NCI-H1417 treated with DMSO at 0.1 percent for 48 hours (cell line): ENCODE results near the gene ZSCAN18.

Experiments
- DNase-seq: peaks from one replicate; lab custom pipeline; 2025; lab: John Stamatoyannopoulos, UW

The ZSCAN18 gene

DNA sequence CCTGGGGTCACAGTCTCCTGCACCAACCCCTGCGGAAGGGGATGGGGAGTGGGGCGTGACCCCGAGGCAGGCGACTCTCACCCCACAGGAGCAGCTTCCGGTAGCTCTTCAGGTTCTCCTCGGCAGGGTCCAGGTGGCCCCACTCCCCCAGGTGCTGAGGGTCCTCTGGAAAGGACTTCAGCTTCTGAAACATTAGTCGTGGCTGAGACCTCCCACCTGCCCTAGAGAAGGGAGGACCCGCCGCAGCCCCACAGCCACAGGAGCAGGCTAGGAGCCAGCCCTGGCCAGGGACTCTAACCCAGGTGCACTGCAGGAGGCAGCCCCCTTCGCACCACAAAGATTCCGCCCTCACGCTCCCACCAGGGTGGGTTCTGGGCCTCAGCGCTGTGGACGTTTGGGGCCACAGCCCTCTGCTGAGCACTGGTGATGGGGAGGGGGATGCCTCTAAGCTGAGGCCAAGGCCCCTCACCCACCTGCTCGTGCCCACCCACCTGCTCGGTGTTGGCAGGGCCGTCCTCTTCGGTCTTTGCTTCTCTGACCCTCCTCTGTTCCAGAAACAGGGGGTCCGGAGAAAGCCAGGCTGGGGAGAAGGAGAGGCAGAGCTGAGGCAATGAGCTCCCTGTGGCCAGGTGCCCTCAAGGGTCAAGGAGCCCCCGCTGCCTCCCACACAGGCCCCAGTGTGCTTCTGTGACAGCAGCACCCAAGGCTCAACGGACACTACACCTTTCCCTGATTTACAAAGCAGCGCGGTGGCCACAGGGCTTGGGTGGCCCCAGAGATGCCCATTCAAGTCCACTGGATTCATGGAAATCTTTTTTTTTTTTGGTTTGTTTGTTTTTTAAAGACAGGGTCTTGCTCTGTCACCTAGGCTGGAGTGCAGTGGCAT lies 11.0 kb downstream of the ZSCAN18 start:
- DNase-seq = no peak

DNA sequence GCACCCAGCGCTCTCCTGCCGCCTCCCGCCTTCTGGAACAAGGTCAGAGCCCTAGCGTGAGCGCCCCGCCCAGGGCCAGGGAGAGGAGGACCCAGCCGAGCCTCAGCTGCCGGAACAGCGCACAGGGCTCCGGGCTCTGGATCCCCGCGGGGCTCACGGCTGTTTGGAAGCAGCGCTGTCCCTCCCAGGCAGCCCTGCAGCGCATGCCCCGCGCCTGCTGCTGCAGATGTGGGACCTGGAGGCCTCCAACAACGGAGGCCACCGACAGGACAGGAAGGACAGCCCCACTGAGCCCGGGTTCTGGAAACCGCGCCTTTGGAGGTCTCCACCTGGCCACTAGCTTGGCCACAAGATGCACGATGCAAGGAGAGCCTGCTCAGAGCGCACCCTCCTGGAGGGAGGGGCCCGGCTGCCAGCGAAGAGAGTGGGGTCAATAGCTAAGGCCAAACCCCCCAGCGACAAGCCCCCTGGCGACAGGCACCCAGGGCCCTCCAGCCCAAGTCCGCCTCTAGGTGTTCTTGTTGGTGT lies 12.6 kb downstream of the ZSCAN18 start:
- DNase-seq = no peak

DNA sequence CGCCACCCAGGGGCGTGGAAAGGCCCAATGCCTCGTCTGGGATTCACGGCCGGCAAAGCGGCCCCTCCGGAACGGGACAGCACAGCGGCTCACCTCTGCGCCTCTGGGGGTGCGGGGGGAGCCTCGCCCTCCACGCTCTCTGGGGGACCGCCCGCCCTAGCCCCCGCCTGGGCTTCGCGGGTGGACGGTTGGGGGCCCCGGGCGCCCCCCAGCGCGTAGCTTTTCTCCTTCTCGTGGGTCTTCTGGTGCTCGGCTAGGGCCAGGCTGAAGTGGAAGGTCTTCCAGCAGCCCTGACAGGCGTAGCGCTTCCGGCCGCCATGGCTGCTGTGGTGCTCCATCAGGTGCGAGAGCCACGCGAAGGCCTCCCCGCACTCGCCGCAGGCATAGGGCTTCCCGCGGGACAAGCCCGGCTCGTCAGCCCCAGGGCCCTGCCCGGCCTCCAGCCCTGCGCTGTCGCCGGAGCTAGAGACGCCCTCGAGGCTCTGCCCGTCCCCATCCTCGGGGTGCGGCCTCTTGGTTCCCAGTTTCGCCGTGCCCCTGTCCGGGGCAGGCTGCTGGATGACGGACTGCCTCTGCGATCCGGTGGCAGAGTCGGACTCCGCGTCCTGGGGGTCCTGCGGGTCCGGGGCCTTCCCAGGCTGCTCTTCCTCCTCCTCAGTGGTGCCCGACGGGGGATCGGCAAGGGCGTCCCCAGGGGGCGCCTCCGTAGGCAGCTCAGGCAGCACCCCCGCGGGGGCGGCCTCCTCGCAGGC lies 13.3 kb downstream of the ZSCAN18 start:
- no peak for DNase-seq

DNA sequence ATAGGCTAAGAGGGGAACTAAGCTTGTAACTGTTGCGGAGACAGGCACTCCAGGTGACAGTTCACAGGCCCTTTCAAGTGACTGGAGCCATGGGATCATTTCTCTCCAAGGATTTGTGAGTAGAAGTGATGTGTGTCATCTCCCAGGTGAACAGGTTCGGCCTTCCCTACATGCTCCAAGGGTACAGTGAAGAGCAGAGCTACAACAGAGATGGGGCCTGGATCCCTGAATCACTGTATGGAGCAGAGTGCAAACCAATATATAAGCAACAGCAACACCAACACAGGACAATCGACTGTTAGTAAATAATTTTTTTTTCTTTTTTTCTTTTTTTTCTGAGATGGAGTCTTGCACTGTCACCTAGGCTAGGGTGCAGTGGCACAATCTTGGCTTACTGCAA lies 15.0 kb downstream of the ZSCAN18 start:
- DNase-seq = no peak

DNA sequence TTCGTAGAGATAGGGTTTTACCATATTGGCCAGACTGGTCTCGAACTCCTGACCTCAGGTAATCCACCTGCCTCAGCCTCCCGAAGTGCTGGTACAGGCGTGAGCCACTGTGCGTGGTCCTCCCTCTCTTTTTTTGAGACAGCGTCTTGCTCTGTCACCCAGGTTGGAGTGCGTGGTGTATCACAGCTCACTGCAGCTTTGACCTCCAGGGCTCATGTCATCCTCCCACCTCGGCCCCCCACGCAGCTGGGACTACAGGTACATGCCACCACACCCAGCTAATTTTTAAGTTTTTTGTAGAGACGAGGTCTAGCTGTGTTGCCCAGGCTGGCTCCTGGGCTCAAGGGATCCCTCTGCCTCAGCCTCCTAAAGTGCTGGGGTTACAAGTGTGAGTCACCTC lies 18.2 kb downstream of the ZSCAN18 start:
- DNase-seq = no peak

DNA sequence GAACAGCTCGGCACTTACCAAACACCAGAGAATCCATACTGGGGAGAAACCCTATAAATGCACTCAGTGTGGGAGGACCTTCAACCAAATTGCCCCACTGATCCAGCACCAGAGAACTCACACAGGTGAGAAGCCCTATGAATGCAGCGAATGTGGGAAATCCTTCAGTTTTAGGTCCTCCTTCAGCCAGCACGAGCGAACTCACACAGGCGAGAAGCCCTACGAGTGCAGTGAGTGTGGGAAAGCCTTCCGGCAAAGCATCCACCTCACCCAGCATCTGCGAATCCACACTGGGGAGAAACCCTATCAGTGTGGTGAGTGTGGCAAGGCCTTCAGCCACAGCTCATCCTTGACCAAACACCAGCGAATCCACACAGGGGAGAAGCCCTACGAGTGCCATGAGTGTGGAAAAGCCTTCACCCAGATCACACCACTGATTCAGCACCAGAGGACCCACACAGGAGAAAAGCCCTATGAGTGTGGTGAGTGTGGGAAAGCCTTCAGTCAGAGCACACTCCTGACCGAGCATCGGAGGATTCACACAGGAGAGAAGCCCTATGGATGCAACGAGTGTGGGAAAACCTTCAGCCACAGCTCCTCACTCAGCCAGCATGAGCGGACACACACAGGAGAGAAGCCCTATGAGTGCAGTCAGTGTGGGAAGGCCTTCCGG lies 30.7 kb downstream of the ZSCAN18 start:
- no peak for DNase-seq

DNA sequence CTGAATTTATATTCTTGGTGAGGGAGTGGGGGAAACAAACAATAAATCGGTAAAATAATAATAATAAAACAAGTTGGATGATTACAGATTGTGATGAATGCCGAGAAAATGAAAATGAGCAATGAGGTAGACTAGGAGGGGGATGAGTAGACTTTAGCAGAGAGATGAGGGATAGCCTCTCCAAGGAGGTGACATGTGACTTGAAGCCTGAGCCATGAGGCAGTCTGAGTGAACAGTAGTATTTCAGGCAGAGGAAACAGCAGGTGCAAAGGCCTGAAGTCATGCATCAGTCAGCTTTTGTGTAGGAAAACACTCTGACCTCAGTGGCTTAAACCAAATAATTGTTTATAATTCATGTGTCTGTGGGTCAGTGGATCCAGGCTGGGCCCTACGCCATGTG lies 34.3 kb downstream of the ZSCAN18 start:
- DNase-seq = no peak

DNA sequence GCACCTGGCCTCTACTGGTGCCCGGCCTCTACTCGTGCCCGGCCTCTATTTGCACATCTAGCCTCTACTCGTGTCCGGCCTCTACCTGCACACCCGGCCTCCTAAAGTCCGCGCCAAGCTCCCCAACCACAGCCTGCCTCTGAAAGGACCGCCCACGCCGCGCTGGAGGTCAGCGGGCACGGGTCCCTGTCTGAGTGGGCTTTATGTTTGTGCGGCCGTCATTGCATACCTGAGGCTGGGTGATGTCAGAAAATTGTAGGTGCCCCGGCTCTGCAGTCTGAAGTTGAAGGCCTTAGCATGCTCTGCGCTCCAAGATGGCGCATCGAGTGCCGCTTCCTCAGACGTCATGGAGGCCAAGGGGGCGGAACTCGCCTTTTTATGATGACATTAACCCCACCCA lies 37.8 kb downstream of the ZSCAN18 start:
- DNase-seq = no peak

DNA sequence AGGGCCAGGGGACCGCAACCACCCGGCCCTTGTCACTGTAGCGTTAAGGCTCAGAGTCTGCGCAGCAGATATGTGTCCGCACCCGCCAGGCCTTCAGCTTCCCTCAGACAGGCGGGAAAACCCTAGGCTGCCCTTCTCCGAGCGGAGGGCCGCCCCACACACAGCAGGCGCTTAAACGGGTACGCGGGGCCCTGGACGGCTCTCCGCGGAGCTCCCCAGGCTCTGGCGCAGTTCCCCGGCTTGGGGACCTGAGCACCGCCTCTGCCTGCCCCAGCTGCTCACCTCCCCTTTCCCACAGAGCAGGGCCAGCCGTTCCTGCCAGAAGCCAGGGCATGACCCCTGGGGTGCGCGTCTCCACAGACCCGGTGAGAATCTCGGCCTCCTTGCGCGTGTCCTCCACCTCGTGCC lies 38.4 kb downstream of the ZSCAN18 start:
- DNase-seq = no peak

DNA sequence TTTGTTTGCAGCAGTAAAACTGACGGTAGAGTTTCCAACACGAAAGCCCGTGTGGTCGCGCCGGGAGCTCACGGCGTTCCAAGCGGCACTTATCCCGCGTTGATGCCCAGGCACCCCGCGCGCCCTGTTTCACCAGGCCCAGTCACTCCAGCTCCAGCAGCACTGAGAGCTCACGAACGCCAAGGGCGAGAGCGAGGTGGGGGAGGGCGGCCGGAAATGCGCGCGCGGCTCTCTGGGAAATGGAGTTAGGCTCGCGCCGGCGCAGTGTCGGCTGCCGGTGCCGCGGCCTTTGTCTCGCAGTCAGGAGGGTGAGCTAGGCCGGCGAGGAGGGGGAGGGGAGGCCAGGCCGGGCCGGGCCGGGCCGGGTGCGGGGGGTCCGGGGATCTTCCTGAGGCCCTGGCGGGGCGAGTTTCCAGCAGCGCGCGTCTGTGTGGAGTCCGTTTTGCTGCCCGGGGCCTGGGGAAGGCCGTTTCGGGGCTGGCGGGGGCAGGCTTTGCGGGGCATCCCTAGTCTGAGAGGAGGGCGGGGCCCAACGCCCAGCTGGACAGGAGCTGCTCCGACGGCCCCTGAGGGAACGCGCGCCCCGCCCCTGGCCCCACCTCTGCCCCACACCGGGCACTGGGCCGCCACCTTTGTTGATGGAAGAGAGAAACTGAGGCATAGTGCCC lies 38.9 kb downstream of the ZSCAN18 start, which contains the start of gene ZNF135:
TSS of gene ZNF135 (plus strand) at position 280 of the 668 bp plus-strand sequence. CDS start 721 bp downstream, outside the sequence.
- no peak for DNase-seq

DNA sequence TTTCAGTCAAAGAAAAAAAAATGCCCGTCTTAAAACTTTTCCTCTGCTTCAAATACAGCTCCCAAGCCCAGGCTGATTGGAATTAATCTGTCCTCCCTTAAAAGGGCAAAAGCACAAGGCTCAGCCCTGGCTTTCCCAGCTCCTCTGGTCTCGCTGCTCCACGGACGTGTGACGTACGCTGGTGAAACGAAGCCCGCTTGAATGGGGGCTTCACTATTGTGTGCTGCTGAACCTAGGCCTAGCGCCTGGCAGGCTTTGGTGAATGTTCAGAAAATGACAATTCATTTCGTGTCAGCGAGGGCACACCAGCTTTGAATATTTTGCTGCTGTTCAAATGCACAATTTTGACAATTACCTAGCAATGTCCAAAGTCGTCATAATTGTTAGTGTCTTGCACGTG lies 39.6 kb downstream of the ZSCAN18 start:
- no peak for DNase-seq

DNA sequence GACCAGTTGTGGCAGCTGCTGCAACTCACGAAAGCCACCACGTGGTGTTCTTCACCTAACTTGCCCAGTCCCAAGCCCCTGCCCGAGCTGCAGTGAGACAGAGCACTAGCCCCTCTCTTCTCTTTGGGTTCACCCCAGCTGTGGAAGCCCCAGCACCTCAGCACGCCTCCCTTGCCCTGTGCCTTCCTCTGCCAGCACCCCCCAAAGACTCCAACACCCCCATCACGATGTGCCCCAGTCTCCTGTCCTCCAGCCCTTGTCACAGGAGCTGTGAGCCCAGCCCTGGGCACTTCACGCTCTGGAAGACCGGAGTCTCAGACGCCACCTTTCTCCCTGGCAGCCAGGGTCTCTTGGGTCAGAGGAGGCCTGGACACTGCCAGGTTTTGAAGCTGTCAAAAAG lies 41.2 kb downstream of the ZSCAN18 start:
- no peak for DNase-seq

DNA sequence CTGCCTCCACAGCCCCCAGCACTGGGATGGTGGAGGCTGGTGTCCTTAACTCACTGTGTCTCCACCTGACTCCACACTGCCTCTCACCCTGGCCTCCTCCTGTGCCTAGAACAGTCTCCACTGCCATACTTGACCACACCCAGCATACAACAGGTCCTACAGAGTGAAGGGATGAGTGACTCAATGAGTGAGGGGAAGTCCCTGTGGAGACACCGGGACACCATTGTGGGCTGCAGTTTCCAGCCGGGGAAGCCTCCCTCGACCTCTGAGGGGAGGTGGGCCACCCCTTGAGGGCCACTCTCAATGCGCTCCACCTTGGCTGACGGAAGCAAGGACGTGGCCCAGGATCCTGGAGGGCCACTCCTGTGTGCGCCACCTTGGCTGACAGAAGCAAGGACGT lies 41.8 kb downstream of the ZSCAN18 start:
- no peak for DNase-seq

DNA sequence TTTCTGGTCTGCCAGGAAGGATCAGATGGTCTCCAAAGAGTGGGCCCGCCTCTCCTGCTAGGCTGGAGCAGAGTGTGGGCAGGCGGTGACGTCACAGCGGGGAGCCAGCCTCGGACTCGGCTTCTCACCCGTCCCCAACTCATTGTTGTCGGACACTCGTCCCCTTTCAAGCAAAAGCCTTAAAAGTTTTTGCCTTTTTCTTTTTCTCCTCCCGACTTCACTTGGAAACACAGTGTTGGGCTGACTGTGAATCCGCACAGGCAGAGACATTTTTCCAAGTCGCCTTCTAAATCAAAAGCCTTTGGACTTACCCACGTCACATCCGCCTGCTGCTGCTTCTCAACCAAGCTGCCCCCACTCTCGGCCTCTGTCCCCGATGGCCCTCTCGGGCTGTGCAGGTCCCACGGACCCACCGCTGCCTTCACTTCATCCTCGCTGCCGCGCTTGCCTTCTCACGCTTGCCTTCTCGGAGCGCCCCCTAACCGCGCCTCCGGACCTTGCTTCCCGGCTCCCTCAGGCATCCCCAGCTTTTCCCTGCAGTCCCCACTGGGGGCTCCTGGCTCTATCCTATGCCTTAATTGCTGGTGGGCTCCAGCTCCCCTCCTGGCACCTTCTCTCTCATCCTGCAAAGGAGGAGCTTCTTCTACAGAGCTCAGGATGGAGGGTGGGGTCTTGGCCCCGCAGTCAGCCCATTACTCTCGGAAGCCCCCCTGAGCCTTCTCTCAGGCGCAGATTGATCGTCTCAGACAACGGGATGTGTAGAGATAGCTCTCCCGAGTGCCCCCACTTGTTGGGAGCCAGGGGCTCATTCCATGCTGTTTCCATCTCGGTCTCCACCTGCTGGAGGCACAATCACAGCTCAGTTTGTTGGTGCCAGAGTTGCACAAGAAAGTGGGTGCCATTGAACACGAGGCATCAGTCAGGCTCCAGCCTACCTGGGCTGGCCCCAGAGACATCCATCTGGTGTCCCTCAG lies 42.8 kb downstream of the ZSCAN18 start:
- no peak for DNase-seq

DNA sequence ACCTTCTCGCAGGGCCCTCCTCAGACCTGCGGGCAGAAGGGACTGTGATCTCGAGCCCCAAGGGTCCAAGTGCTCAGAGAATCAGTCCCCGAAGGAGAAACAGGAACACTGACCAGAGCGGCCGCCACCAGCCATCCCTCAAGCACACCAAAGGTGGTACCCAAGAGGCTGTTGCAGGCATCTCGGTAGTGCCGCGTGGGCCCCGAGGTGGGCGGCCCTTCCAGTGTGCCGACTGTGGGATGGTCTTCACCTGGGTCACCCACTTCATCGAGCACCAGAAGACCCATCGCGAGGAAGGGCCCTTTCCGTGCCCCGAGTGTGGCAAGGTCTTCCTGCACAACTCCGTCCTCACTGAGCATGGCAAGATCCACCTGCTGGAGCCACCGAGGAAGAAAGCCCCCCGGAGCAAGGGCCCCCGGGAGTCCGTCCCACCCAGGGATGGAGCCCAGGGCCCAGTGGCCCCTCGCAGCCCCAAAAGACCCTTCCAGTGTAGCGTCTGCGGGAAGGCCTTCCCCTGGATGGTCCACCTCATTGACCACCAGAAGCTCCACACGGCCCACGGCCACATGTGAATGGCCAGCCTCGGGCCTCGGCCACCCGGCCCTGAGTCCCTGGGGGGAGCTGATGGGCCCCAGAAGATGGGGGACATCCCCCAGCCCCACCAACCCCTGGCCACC lies 44.4 kb downstream of the ZSCAN18 start:
- DNase-seq = no peak

DNA sequence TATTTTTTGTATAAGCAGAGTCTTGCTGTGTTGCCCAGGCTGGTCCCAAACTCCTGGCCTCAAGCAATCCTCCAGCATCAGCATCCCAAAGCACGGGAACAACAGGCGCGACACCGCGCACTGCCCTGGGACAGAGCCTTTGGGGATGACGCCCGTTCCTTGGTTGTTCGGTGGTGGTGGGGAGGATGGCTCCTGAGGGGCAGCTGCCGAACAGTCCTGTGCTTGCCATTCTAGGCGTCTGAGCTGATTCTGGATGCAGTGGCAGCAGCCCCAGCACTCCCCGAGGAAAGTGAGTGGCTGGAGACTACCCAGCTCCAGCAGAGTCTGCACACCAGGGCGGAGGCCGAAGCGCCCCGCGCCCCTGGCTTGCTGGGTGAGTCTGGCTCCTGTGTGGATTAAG lies 45.8 kb downstream of the ZSCAN18 start:
- DNase-seq = no peak

DNA sequence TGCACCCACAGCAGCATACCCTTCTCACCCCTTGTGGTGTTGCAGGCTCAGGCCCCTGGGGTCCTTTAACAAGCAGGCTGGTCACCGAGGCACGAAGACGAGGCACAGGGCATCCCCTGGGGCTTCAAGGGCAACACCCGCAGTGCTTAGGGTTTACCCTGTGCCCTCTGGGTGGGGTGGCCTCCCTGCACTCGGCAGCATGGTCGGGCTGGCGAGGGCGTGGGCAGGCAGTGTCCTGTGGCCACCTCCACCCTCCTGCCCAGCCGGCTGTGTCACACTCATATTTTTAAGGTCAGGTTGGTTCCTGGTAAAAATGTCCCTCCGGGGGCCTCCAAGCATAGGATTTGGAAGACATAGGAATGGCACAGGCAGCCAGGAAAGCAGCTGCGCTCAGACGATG lies 50.4 kb downstream of the ZSCAN18 start:
- no peak for DNase-seq

DNA sequence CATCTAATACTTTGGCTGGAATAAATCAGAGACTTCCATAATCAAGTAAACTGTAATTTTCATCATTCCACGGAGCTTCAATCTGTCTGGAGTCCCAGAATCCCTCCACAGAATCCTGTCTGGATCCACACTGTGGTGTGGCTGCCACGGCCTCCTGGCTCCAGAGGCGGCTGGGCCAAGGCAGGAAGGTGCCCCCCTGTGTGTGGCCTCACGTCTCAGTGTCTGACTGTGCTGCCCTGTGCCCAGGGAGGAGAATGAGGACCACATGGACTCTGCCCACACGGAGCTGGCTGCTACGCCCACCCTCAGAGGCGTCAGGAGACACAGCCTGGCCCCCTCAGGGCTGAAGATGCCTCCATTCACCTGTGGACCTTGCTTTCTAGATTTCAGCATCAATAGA lies 51.2 kb downstream of the ZSCAN18 start:
- DNase-seq = no peak

DNA sequence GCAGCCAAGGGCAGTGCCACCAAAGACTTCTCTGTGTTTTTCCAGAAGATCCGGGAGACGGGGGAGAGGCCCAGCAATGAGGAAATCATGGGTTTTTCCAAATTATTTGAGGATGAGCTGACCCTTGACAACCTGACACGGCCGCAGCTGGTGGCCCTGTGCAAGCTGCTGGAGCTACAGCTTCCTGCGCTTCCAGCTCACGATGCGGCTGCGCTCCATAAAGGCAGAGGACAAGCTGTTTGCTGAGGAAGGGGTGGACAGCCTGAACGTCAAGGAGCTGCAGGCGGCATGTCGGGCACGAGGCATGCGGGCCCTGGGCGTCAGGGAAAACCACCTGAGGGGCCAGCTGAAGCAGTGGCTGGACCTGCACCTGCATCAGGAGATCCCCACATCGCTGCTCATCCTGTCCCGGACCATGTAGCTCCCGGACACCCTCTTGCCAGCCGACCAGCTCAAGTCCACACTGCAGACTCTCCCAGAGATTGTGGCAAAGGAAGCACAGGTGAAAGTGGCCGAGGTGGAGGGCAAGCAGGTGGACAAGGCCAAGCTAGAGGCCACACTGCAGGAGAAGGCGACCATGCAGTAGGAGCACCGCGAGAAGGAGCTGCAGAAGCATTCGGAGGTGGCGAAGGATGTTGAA lies 52.5 kb downstream of the ZSCAN18 start:
- no peak for DNase-seq

DNA sequence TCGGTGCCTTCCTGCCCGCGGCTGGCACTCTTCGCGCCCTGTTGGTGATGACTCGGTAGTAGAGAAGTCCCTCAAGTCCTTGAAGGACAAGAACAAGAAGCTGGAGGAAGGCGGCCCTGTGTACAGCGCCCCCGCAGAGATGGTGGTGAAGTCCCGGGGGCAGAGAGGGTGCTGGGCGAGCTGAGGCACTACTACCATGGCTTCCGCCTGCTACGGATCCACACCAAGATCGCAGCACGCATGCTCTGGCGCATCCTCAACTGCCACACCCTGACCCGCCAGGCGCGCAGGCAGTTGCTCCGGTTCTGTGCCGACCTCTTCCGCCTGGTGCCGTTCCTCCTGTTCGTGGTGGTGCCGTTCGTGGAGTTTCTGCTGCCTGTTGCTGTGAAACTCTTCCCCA lies 53.1 kb downstream of the ZSCAN18 start:
- no peak for DNase-seq
